GM12872 (cell line): Measurements from ENCODE around the gene GAB2.
A peak's percentile ranks its signal among the peaks of the same experiment; 100 is the strongest.

Experiments used
- CTCF ChIP-seq: IDR thresholded peaks from 3 replicates; pipeline ENCODE4 v1.5.1; 2011; ENCODE audit warnings: low read depth, mild to moderate bottlenecking, low read length, moderate library complexity; ENCODE audit not compliant: insufficient read depth

Gene GAB2

GRCh38 chr11:78438298-78438975, 20.8 kb upstream of the GAB2 start:
- TF ChIP-seq CTCF, result no peak

GRCh38 chr11:78432956-78433355, 15.3 kb upstream of the GAB2 start:
- TF ChIP-seq CTCF, result no peak

GRCh38 chr11:78432058-78432515, 14.5 kb upstream of the GAB2 start:
- TF ChIP-seq CTCF, result peak; percentile 53

GRCh38 chr11:78429660-78430059, 12.0 kb upstream of the GAB2 start:
- TF ChIP-seq CTCF, result no peak

GRCh38 chr11:78429209-78429608, 11.6 kb upstream of the GAB2 start:
- no peak for TF ChIP-seq CTCF

GRCh38 chr11:78428773-78429172, 11.2 kb upstream of the GAB2 start:
- no peak for TF ChIP-seq CTCF

- TF ChIP-seq CTCF, result no peak
These were observed 10.6 kb upstream of the GAB2 start for GRCh38 chr11:78428266-78428636.
